K562 (cell line): ENCODE results near the gene ETV4. TPM values are rescaled to one million over a fixed set of nuclear protein-coding genes. Genes with fewer than 3 reads are reported as not detected.

ENCODE experiments used
- BDP1 ChIP-seq: IDR thresholded peaks from 3 replicates; pipeline ENCODE4 v1.6.1; 2011; ENCODE audit not compliant: insufficient read length, insufficient read depth
- CBX1 ChIP-seq: sonication (generic); IDR thresholded peaks from 2 replicates; pipeline ENCODE4 v1.6.1; 2016; ENCODE audit warnings: antibody characterized with exemption, low read depth, mild to moderate bottlenecking
- CBX8 ChIP-seq: fragments of 200-600 bp; sonication (generic); IDR thresholded peaks from 2 replicates; pipeline ENCODE4 v1.6.1; 2012; ENCODE audit warnings: borderline replicate concordance, mixed run types, low read depth, mild to moderate bottlenecking, moderate library complexity, mixed read lengths, low read length, control low read depth, inconsistent platforms; ENCODE audit not compliant: poor library complexity, severe bottlenecking; ENCODE audit errors: extremely low read depth
- EZH2 ChIP-seq: IDR thresholded peaks from 2 replicates; pipeline ENCODE4 v1.6.1; 2012; ENCODE audit warnings: low read depth, mild to moderate bottlenecking, inconsistent platforms, low read length, borderline replicate concordance
- FOXO4 ChIP-seq: fragments of 450-650 bp; formaldehyde crosslinking; IDR thresholded peaks from 2 replicates; pipeline ENCODE4 v1.4.0; 2020; ENCODE audit warnings: mild to moderate bottlenecking, moderate library complexity
- HCFC1 ChIP-seq: IDR thresholded peaks from 2 replicates; pipeline ENCODE4 v1.6.1; 2012; ENCODE audit warnings: low read depth, low read length, improper control_type of control experiment
- HINFP ChIP-seq: fragments of 450-650 bp; conservative IDR thresholded peaks from 2 replicates; pipeline ENCODE4 v1.6.1; 2016; ENCODE audit warnings: missing genetic modification characterization, low read depth, mild to moderate bottlenecking, control low read depth, missing compliant biosample characterization
- JUNB ChIP-seq: fragments of 450-650 bp; formaldehyde crosslinking; conservative IDR thresholded peaks from 2 replicates; pipeline ENCODE4 v1.4.0; 2020; ENCODE audit warnings: mild to moderate bottlenecking
- KLF1 ChIP-seq: fragments of 450-650 bp; IDR thresholded peaks from 2 replicates; pipeline ENCODE4 v1.6.1; 2016; ENCODE audit warnings: missing genetic modification characterization, missing compliant biosample characterization
- MAFK ChIP-seq: IDR thresholded peaks from 2 replicates; pipeline ENCODE4 v1.6.1; 2011; ENCODE audit warnings: low read length, improper control_type of control experiment
- MCM5 ChIP-seq: fragments of 450-650 bp; IDR thresholded peaks from 2 replicates; pipeline ENCODE4 v1.6.1; 2016; ENCODE audit warnings: low read depth
- NBN ChIP-seq: fragments of 450-650 bp; IDR thresholded peaks from 2 replicates; pipeline ENCODE4 v1.6.1; 2016; ENCODE audit warnings: low read depth, mild to moderate bottlenecking
- NFATC3 ChIP-seq: fragments of 450-650 bp; IDR thresholded peaks from 2 replicates; pipeline ENCODE4 v1.6.1; 2017; ENCODE audit warnings: mild to moderate bottlenecking
- SPI1 ChIP-seq: IDR thresholded peaks from 2 replicates; pipeline ENCODE4 v1.6.1; 2011; ENCODE audit warnings: low read depth, low read length, control low read depth, borderline replicate concordance
- SUPT5H ChIP-seq: fragments of 450-650 bp; IDR thresholded peaks from 2 replicates; pipeline ENCODE4 v1.6.1; 2016
- THRAP3 ChIP-seq: fragments of 450-650 bp; IDR thresholded peaks from 2 replicates; pipeline ENCODE4 v1.6.1; 2016; ENCODE audit warnings: mild to moderate bottlenecking, inconsistent platforms, borderline replicate concordance
- TRIM24 ChIP-seq, 2 experiments: fragments of 450-650 bp; IDR thresholded peaks; 2 replicates each; pipeline ENCODE4 v1.6.1; 2016
- TRIM28 ChIP-seq: fragments of 450-650 bp; IDR thresholded peaks from 2 replicates; pipeline ENCODE4 v1.6.1; 2017
- ZNF384 ChIP-seq: IDR thresholded peaks from 2 replicates; pipeline ENCODE4 v1.6.1; 2012; ENCODE audit warnings: low read depth, low read length, improper control_type of control experiment
- ZNF695 ChIP-seq: fragments of 450-650 bp; formaldehyde crosslinking; IDR thresholded peaks from 2 replicates; pipeline ENCODE4 v1.4.0; 2020; ENCODE audit warnings: mild to moderate bottlenecking, moderate library complexity
- ZZZ3 ChIP-seq: fragments of 450-650 bp; IDR thresholded peaks from 2 replicates; pipeline ENCODE4 v1.6.1; 2016; ENCODE audit warnings: antibody characterized with exemption, mild to moderate bottlenecking, moderate library complexity
- polyA plus RNA-seq, 8 experiments: library from polyadenylated mRNA; depleted of rRNA in 4 of 8; stranded (reverse) in 5 of 8; unstranded in 3 of 8; fragments of >200 nt; fragmentation: Nextera tagmentation in 2 of 8; fragmentation: Illumina TruSeq in 1 of 8; extraction: Ambion mirVana in 2 of 8; extraction: Trizol in 1 of 8; gene quantifications; 2 replicates each; pipeline versions ENCODE4 v1.2.1 to v1.2.3, GENCODE V29; 2011 to 2014; ENCODE audit warnings: inconsistent platforms in 1 of 8, missing spikeins in 1 of 8
- total RNA-seq, 7 experiments: library from RNA; depleted of rRNA in 6 of 7; stranded (reverse); fragments of >200 nt in 6 of 7; fragmentation: Illumina TruSeq in 2 of 7; extraction: Trizol in 2 of 7; gene quantifications; 2 replicates each; pipeline versions ENCODE4 v1.2.1 to v1.2.3, GENCODE V29; 2011 to 2021; ENCODE audit warnings: low replicate concordance in 1 of 7
- TF ChIP-seq, protein P1 (sequence below): sonication (generic); formaldehyde crosslinking; IDR thresholded peaks from 2 replicates; pipeline ENCODE4 v1.8.1; 2023; ENCODE audit warnings: mild to moderate bottlenecking, missing genetic modification reagents
- TF ChIP-seq, protein P2 (sequence below): sonication (generic); formaldehyde crosslinking; IDR thresholded peaks from 2 replicates; pipeline ENCODE4 v1.8.1; 2023; ENCODE audit warnings: mild to moderate bottlenecking, missing genetic modification reagents

The ETV4 gene
- total and polyA plus RNA-seq, 9 of the 15 experiments (the other 6 are each of a cell fraction or from before 2014, with no cell fraction given): 5.5 to 66.3 (median 28.2) TPM

DNA sequence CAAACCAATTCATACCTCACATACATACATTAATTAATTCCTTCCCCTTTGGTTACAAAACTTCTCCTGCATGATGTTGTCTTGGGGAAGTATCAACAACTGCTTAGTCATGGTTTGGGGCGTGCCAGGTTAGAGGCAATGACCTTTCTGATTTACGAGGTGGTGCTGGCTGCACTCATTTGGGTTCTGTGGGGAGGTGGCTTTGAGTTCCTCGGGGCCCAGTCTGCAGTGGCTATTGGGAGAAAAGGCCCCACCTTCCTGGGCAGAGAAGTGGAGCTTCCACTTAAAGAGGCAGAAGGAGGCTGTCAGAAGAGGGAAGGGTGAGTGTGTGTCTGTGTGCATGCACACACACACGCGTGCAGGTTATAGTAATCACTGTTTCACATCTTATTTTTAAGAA is 10.2 kb upstream of the ETV4 start (continued):
- TF ChIP-seq HINFP (tag) (no peak), ZNF695 (no peak), ZNF384 (no peak), ZZZ3 (no peak), NFATC3 (no peak), SUPT5H (no peak), TRIM28 (no peak), MAFK (peak; percentile 94), EZH2 (no peak), CBX8 (no peak), THRAP3 (no peak), MCM5 (no peak), KLF1 (peak; percentile 17; the same call in 1 of the 2 replicates), FOXO4 (CRISPR knock-in tag) (no peak), HCFC1 (no peak), TRIM24 (IDR thresholded peaks at IDR 0.05) (peak; percentile 49 to 52; a peak in 2 of 4 replicates), JUNB (CRISPR knock-in tag) (no peak), CBX1 (no peak), BDP1 (no peak), NBN (peak; percentile 53; the same call in 1 of the 2 replicates), SPI1 (0 out of 2 replicates have a peak, but pooled peaks have one; percentile 28)
- TF ChIP-seq, protein P1, sequence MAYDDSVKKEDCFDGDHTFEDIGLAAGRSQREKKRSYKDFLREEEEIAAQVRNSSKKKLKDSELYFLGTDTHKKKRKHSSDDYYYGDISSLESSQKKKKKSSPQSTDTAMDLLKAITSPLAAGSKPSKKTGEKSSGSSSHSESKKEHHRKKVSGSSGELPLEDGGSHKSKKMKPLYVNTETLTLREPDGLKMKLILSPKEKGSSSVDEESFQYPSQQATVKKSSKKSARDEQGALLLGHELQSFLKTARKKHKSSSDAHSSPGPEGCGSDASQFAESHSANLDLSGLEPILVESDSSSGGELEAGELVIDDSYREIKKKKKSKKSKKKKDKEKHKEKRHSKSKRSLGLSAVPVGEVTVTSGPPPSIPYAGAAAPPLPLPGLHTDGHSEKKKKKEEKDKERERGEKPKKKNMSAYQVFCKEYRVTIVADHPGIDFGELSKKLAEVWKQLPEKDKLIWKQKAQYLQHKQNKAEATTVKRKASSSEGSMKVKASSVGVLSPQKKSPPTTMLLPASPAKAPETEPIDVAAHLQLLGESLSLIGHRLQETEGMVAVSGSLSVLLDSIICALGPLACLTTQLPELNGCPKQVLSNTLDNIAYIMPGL: no peak
- TF ChIP-seq, protein P2, sequence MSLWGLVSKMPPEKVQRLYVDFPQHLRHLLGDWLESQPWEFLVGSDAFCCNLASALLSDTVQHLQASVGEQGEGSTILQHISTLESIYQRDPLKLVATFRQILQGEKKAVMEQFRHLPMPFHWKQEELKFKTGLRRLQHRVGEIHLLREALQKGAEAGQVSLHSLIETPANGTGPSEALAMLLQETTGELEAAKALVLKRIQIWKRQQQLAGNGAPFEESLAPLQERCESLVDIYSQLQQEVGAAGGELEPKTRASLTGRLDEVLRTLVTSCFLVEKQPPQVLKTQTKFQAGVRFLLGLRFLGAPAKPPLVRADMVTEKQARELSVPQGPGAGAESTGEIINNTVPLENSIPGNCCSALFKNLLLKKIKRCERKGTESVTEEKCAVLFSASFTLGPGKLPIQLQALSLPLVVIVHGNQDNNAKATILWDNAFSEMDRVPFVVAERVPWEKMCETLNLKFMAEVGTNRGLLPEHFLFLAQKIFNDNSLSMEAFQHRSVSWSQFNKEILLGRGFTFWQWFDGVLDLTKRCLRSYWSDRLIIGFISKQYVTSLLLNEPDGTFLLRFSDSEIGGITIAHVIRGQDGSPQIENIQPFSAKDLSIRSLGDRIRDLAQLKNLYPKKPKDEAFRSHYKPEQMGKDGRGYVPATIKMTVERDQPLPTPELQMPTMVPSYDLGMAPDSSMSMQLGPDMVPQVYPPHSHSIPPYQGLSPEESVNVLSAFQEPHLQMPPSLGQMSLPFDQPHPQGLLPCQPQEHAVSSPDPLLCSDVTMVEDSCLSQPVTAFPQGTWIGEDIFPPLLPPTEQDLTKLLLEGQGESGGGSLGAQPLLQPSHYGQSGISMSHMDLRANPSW (CRISPR knock-in tag): no peak
